RWPE1 (cell line): ENCODE measurements around the gene SUGCT.
A peak's percentile ranks its signal among the peaks of the same experiment; 100 is the strongest.

Source experiments
- CTCF ChIA-PET: fragments of 350-600 bp; sonication (Branson Sonifier 250); formaldehyde crosslinking; extraction: SDS; loops from one replicate; lab custom pipeline; 2021; lab: Yijun Ruan, JAX
- POLR2A ChIA-PET: fragments of 400-600 bp; formaldehyde crosslinking; extraction: SDS; loops from one replicate; lab custom pipeline; 2020; ENCODE audit warnings: antibody characterized with exemption; ENCODE audit not compliant: low non-redundant PET; lab: Yijun Ruan, JAX
- DNase-seq: peaks from one replicate; pipeline ENCODE4 v3.0.0; 2012; ENCODE audit warnings: low spot score
- H3K27ac ChIP-seq: fragments of 450-650 bp; 2 replicates; pipeline ENCODE4 v1.5.1; 2017
- CTCF ChIP-seq: fragments of 450-650 bp; conservative IDR thresholded peaks from 2 replicates; pipeline ENCODE4 v1.5.1; 2017; ENCODE audit warnings: low read depth, mild to moderate bottlenecking

The SUGCT gene

GRCh38 chr7:40659231-40659630 lies 524.4 kb downstream of the SUGCT start:
- TF ChIP-seq CTCF = no peak
- H3K27ac ChIP-seq = no peak overlapping the region
- CTCF ChIA-PET = interaction anchor here (0.5 to 0.6 kb wide), 2 partner anchors 731 to 844 kb away, joined by 3 to 4 read pairs; no protein-coding TSS in a partner anchor
- POLR2A ChIA-PET = no interaction called here
- DNase-seq = no peak

GRCh38 chr7:40673285-40673684 lies 538.5 kb downstream of the SUGCT start:
- POLR2A ChIA-PET = no interaction called here
- CTCF ChIA-PET = no interaction called here
- no peak for TF ChIP-seq CTCF
- H3K27ac ChIP-seq = no peak overlapping the region
- DNase-seq = peak; percentile 17

GRCh38 chr7:40674316-40674715 lies 539.5 kb downstream of the SUGCT start:
- no peak for TF ChIP-seq CTCF
- POLR2A ChIA-PET = no interaction called here
- no peak for DNase-seq
- no peak overlapping the region for H3K27ac ChIP-seq
- CTCF ChIA-PET = no interaction called here

- TF ChIP-seq CTCF = no peak
- DNase-seq = no peak
Observed at GRCh38 chr7:40675741-40676140, 540.9 kb downstream of the SUGCT start.

GRCh38 chr7:40676221-40676620 lies 541.4 kb downstream of the SUGCT start:
- CTCF ChIA-PET = no interaction called here
- POLR2A ChIA-PET = no interaction called here
- H3K27ac ChIP-seq = no peak overlapping the region
- DNase-seq = no peak
- TF ChIP-seq CTCF = no peak

More at GRCh38 chr7:40675741-40676140, 540.9 kb downstream of the SUGCT start:
- H3K27ac ChIP-seq = no peak overlapping the region
- CTCF ChIA-PET = no interaction called here
- POLR2A ChIA-PET = no interaction called here

- peak; percentile 78 for DNase-seq
- ChIA-PET CTCF (no interaction called here), POLR2A (no interaction called here)
- TF ChIP-seq CTCF = peak; percentile 43
- H3K27ac ChIP-seq = no peak overlapping the region
Observed at GRCh38 chr7:40680657-40681056, 545.9 kb downstream of the SUGCT start.
